SK-N-MC (cell line): ENCODE results near the gene TTLL11.

ENCODE experiments used
- DNase-seq: peaks from one replicate; pipeline ENCODE4 v3.0.0-alpha.2; 2011; ENCODE audit warnings: low read depth, low spot score
- H3K27ac ChIP-seq: fragments of 200-600 bp; sonication (generic); 2 replicates; pipeline ENCODE4 v1.5.1; 2016; ENCODE audit warnings: mixed run types
- H3K36me3 ChIP-seq: fragments of 200-600 bp; sonication (generic); 2 replicates; pipeline ENCODE4 v1.6.1; 2017; ENCODE audit warnings: antibody characterized with exemption, low read length, mixed read lengths; ENCODE audit not compliant: insufficient read depth
- H3K4me3 ChIP-seq: fragments of 200-600 bp; sonication (generic); 2 replicates; pipeline ENCODE4 v1.5.1; 2016
- H3K9ac ChIP-seq: fragments of 200-600 bp; sonication (generic); 2 replicates; pipeline ENCODE4 v1.8.0; 2017; ENCODE audit warnings: mixed run types, mixed read lengths; ENCODE audit not compliant: insufficient read length
- H3K9me3 ChIP-seq: fragments of 200-600 bp; sonication (generic); 2 replicates; pipeline ENCODE4 v1.6.1; 2017; ENCODE audit warnings: low read depth, mild to moderate bottlenecking, antibody characterized with exemption, low read length, moderate library complexity, mixed read lengths
- EZH2 ChIP-seq: fragments of 200-600 bp; sonication (generic); IDR thresholded peaks from one replicate; pipeline ENCODE4 v1.6.1; 2017; ENCODE audit warnings: antibody characterized with exemption
- FOXP2 ChIP-seq: optimal IDR thresholded peaks from 2 replicates; pipeline ENCODE3; 2011; ENCODE audit warnings: mild to moderate bottlenecking, moderate library complexity; ENCODE audit not compliant: insufficient read depth; ENCODE audit errors: extremely low read length, control extremely low read depth
- POLR2AphosphoS5 ChIP-seq: IDR thresholded peaks from 2 replicates; pipeline ENCODE4 v1.6.1; 2012; ENCODE audit warnings: mild to moderate bottlenecking, low read depth, low read length, borderline replicate concordance

The TTLL11 gene

DNA sequence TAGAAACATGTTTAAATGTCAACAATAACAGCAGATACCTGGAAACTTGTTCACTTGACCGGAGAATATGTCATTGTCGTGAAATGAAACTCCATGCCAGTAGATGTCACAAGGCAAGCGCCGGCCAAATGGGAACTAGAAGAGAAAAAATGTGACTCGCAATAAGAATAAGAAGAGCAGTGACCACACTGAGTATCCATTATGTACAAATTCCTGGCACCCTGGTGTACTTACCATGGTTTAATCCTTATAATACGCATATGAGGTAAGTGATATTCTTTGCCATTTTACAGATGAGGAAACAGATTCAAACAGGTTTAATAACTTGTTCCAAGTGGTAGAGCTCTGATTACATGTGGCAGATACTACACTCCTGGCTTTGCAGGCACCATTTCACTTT lies 53.9 kb downstream of the TTLL11 start:
- TF ChIP-seq EZH2 = no peak
- no peak for TF ChIP-seq FOXP2
- no peak for TF ChIP-seq POLR2AphosphoS5
- Histone ChIP-seq H3K36me3 (no peaks in the 10 kb centered on the region), H3K4me3 (no peak overlapping the region), H3K27ac (no peak overlapping the region), H3K9me3 (no peaks in the 10 kb centered on the region), H3K9ac (no peak overlapping the region)
- no peak for DNase-seq

DNA sequence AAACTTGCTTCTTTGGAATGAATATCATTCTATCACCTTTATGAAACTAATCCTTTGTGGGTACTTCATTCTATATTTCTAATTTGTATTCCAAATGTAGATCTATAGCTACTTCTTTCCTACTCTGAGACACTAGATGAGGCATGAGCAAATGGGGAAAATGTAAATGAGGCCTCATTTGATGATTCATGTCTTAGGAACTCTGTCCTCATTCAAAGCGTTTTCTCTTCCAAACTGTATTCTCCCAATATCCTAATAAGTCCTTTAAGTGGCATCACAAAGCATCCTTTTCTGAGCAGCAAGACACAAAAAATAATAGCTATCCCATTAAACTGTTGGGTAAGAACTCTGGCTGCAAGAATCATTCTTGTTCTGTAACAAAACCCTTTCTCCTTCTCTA lies 56.1 kb downstream of the TTLL11 start:
- H3K9ac ChIP-seq = no peak overlapping the region

DNA sequence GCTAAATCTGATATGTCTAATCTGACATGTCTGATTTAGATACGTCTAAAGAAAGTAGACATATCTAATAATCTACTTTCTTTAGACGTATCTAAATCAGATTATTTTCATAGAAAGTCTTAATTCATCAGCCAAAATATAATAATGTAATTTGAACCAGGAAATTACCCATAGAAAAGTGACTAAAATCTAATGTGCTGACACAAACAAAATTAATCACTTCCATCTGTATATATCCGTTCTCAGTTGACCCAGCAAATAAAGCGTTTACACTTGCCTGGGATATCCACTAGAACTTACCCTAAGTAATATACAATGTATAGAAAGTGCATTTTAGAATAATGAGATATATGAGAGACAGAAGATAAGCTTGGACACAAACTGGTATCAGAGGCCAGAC lies 56.7 kb downstream of the TTLL11 start:
- no peak overlapping the region for H3K4me3 ChIP-seq
- no peak for DNase-seq
- H3K9ac ChIP-seq = no peak overlapping the region
- H3K27ac ChIP-seq = no peak overlapping the region
- H3K9me3 ChIP-seq = no peaks in the 10 kb centered on the region
- no peaks in the 10 kb centered on the region for H3K36me3 ChIP-seq
- TF ChIP-seq POLR2AphosphoS5 (no peak), EZH2 (no peak), FOXP2 (no peak)

More for the DNA sequence above, 56.1 kb downstream of the TTLL11 start:
- TF ChIP-seq EZH2 = no peak
- TF ChIP-seq FOXP2 = no peak
- no peak for TF ChIP-seq POLR2AphosphoS5
- no peaks in the 10 kb centered on the region for H3K36me3 ChIP-seq
- H3K27ac ChIP-seq = no peak overlapping the region
- no peak for DNase-seq
- no peaks in the 10 kb centered on the region for H3K9me3 ChIP-seq
- H3K4me3 ChIP-seq = no peak overlapping the region

DNA sequence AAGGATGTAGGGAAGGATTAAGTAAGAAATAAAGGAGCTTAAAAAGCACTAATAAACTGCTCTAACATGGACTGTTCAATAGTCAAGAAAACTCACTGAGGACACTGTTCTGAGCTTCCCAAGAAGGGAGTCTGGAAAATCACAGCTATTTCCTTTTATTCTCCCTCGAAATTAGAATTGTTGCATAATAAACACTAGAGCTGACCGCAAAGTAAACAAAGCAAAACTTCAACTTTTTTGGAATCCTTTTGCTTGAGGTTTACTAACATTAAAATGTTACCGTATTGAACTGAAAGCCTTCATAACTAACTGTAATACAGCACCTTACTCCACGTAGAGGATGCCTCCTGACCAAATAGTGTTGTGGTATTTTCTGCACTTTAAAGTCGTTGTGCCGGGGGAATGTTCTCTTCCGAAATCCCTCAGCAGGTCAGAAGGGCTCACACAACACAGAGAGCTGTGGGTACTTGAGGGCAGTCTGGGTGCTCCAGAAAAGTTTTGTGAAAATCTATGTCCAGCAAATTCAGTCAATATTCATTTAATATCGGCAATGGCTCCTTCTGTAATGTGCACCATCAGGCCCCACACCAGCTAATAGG lies 59.2 kb downstream of the TTLL11 start:
- H3K9ac ChIP-seq = no peak overlapping the region
- TF ChIP-seq FOXP2 (no peak), EZH2 (no peak), POLR2AphosphoS5 (no peak)
- no peaks in the 10 kb centered on the region for H3K36me3 ChIP-seq
- no peaks in the 10 kb centered on the region for H3K9me3 ChIP-seq
- H3K27ac ChIP-seq = no peak overlapping the region
- no peak overlapping the region for H3K4me3 ChIP-seq
- DNase-seq = no peak

DNA sequence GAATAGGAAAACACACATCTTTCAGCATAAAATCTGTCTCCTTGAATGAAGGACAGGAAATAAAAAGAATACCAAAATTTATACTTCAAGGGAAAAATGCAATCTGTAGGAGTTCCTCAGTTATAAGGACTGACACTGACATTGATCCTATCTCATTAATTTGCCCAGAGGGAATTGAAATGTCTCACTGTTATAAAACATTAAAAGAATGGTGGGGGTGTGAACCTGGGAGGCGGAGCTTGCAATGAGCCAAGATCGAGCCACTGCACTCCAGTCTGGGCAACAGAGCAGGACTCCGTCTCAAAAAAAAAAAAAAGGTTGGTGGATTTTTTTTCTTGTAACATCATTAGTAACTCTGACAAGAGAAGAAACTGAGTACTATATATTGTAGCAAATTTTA lies 60.8 kb downstream of the TTLL11 start:
- no peak for DNase-seq
- H3K9me3 ChIP-seq = no peaks in the 10 kb centered on the region
- H3K27ac ChIP-seq = no peak overlapping the region
- no peak for TF ChIP-seq POLR2AphosphoS5
- no peak overlapping the region for H3K9ac ChIP-seq
- no peak overlapping the region for H3K4me3 ChIP-seq
- no peaks in the 10 kb centered on the region for H3K36me3 ChIP-seq

DNA sequence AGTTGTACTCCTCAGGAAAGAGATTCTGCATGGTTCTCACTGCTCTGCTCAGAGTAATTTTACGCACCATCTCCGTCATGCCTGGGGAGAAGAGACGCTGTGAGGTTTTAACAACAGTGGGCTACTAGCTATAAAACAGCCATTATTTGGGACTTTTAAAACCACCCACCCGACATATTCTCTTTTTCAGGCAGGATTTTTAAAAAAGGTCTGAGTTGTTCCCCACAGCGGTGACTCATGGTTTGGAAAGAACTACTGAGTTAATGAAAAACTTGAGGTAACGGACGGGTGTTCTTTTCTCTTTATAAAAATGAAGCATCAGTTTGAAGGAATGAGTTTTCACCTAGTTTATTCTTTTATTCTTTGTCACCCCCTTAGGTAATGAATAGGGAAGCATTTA lies 61.3 kb downstream of the TTLL11 start:
- H3K4me3 ChIP-seq = no peak overlapping the region
- no peak for DNase-seq
- H3K9ac ChIP-seq = no peak overlapping the region
- no peak overlapping the region for H3K27ac ChIP-seq
- H3K36me3 ChIP-seq = no peaks in the 10 kb centered on the region
- H3K9me3 ChIP-seq = no peaks in the 10 kb centered on the region
- TF ChIP-seq EZH2 = no peak
- TF ChIP-seq FOXP2 = no peak

DNA sequence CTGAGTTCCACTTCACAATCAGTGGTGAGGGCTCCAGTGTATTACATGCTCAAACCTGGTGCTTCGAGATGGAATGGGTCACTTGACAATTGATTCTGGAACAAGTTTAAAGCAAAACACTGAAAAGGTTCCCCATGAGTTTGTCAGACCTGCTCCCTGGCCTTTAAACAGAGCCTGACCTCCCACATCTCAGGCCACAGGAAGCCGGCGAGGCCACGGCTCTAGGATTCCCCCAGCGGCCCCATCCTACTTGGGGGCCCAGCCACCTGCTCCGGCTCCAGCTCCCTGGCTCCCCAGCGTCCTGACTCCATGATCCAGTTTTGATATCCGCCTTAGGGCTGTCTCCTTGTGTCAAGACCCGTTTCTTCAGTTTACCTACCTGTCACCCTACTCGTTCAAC lies 62.0 kb downstream of the TTLL11 start:
- no peak overlapping the region for H3K4me3 ChIP-seq
- H3K9me3 ChIP-seq = no peaks in the 10 kb centered on the region
- H3K36me3 ChIP-seq = no peaks in the 10 kb centered on the region
- no peak overlapping the region for H3K9ac ChIP-seq
- H3K27ac ChIP-seq = no peak overlapping the region
- no peak for DNase-seq
- TF ChIP-seq POLR2AphosphoS5 = no peak
- no peak for TF ChIP-seq EZH2

DNA sequence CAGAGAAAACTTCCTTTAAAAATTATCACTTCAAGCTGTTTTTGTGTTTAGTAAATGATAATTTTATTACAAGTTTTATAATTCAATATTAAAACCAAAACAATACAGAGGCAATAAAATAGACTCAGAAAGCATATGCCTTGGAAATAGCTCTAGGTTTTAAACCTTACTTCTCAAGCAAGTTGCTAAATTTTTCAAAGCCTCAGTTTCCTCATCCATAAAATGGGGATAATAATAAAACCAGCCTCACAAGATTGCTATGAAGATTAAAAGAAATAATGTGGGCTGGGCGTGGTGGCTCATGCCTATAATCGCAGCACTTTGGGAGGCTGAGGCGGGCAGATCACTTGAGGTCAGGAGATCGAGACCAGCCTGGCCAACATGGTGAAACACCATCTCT lies 62.8 kb downstream of the TTLL11 start:
- Histone ChIP-seq H3K4me3 (no peak overlapping the region), H3K9me3 (no peaks in the 10 kb centered on the region), H3K9ac (no peak overlapping the region), H3K27ac (no peak overlapping the region), H3K36me3 (no peaks in the 10 kb centered on the region)
- no peak for TF ChIP-seq FOXP2
- DNase-seq = no peak

DNA sequence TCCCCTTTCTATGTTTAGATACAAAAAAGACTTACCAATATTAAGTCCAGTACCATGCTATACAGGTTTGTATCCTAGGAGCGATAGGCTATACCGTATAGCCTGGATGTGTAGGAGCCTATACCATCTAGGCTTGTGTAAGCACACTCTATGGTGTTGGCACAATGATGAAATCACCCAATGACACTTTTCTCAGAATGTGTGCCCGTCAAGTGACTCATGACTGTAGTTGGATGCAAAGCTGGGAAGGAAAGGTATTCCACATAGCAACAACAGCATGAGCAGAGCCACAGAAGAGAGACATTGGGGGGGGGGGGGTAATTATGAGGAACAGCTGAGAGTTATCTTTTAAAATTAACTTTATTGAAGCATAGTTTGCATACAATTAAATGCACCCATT lies 63.2 kb downstream of the TTLL11 start:
- no peak overlapping the region for H3K27ac ChIP-seq
- H3K9me3 ChIP-seq = no peaks in the 10 kb centered on the region
- no peak for DNase-seq
- no peak for TF ChIP-seq POLR2AphosphoS5
- TF ChIP-seq FOXP2 = no peak
- TF ChIP-seq EZH2 = no peak
- H3K36me3 ChIP-seq = no peaks in the 10 kb centered on the region
- H3K9ac ChIP-seq = no peak overlapping the region
- no peak overlapping the region for H3K4me3 ChIP-seq

DNA sequence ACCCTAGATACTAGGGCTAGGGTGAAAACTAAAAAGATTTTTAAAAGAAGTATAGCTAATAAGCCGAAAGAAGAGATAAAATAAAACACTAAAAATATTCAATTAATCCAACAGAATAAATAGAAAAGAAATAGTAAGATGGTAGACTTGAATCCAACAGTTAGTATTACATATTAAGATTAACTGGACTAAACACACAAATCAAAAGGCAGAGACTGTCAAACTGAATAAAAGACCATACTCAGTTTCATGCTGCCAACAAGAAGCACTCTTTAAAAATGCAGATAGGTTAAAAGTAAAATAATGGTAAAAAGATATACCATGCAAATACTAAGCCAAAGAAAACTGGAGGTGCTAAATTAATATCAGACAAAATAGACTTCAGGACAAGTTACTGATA lies 65.0 kb downstream of the TTLL11 start:
- H3K9ac ChIP-seq = no peak overlapping the region
- no peak for TF ChIP-seq POLR2AphosphoS5
- TF ChIP-seq EZH2 = no peak
- TF ChIP-seq FOXP2 = no peak

More for the DNA sequence above, 65.0 kb downstream of the TTLL11 start:
- Histone ChIP-seq H3K9me3 (no peaks in the 10 kb centered on the region), H3K36me3 (no peaks in the 10 kb centered on the region), H3K27ac (no peak overlapping the region), H3K4me3 (no peak overlapping the region)
- DNase-seq = no peak
